ENCODE measurements around the gene PHLPP1. TPM values are rescaled to one million over a fixed set of nuclear protein-coding genes. Genes with fewer than 3 reads are reported as not detected.
A peak's percentile ranks its signal among the peaks of the same experiment; 100 is the strongest.

PHLPP1 gene
- total RNA-seq, 1 experiment from 2014 or later, result 39.9 TPM

- no peaks in the 10 kb centered on the region for H4K20me1 ChIP-seq (ENCODE audit: control insufficient read depth, insufficient read depth, insufficient read length)
- H4K91ac ChIP-seq (ENCODE audit: insufficient read length, low read depth, low read length), result no peak overlapping the region
- no peak overlapping the region for H2AK5ac ChIP-seq (ENCODE audit: insufficient read length, low read length)
- H2BK15ac ChIP-seq (ENCODE audit: low read depth, low read length), result no peak overlapping the region
- H3K9ac ChIP-seq (ENCODE audit: extremely low read depth, insufficient read length, low read length), result no peak overlapping the region
- H3T11ph ChIP-seq (ENCODE audit: low read length), result no peak overlapping the region
- H2BK120ac ChIP-seq (ENCODE audit: low read depth, low read length, poor library complexity, severe bottlenecking), result no peak overlapping the region
- H2BK12ac ChIP-seq (ENCODE audit: insufficient read length, low read depth, low read length), result no peak overlapping the region
- H4K8ac ChIP-seq (replicated peaks; ENCODE audit: insufficient read length, low read depth, low read length), result no peak overlapping the region
- no peak for TF ChIP-seq CTCF (conservative IDR thresholded peaks at IDR 0.05)
- no peak overlapping the region for H3K23ac ChIP-seq (ENCODE audit: insufficient read length, low read depth, low read length)
- H3K27me3 ChIP-seq (ENCODE audit: insufficient read depth, low read length), result no peaks in the 10 kb centered on the region
- Mint-ChIP-seq H3K27me3 (ENCODE audit: low read depth) (peaks cover 2% of the 10 kb centered on the region), H3K36me3 (ENCODE audit: insufficient read depth in 1 of 3, low read depth in 3 of 3) (peaks cover 5 to 7% (median 7%) of the 10 kb centered on the region in 3 experiments; a peak in 6 of 7 replicates), H3K4me3 (no peak overlapping the region), H3K4me1 (peaks cover 16 to 22% of the 10 kb centered on the region in 2 experiments), H3K27ac (peak overlapping the region in 2 of 3 experiments; percentile 28 to 68; a peak in 2 of 7 replicates), H3K9me3 (peaks cover 12 to 14% of the 10 kb centered on the region in 2 experiments)
- H2AFZ ChIP-seq (ENCODE audit: low read length), result no peak overlapping the region
- no peak overlapping the region for H3K27ac ChIP-seq (ENCODE audit: insufficient read length, low read depth, low read length)
- no peak overlapping the region for H2BK20ac ChIP-seq (ENCODE audit: low read depth, low read length, poor library complexity, severe bottlenecking)
- H4K5ac ChIP-seq (ENCODE audit: insufficient read length, low read depth, low read length), result no peak overlapping the region
- H3K4ac ChIP-seq (ENCODE audit: low read depth, low read length), result no peak overlapping the region
- no CpG with 5 or more reads among the region's 4 CpGs for WGBS (ENCODE audit: extremely low coverage, insufficient read length, low lambda C conversion rate)
- no peak overlapping the region for H2BK5ac ChIP-seq (ENCODE audit: insufficient read length, low read length)
- H3K56ac ChIP-seq (ENCODE audit: insufficient read length, low read depth, low read length), result no peak overlapping the region
- no peak overlapping the region for H3K18ac ChIP-seq (ENCODE audit: insufficient read length, low read depth, low read length)
- H3K9me3 ChIP-seq (ENCODE audit: control insufficient read depth, low read depth, low read length), result no peaks in the 10 kb centered on the region
- no peak for DNase-seq
- no peak overlapping the region for H3K14ac ChIP-seq (ENCODE audit: insufficient read depth, low read length)
- H3K79me2 ChIP-seq (ENCODE audit: insufficient read depth, low read length), result no peaks in the 10 kb centered on the region
- H3K4me2 ChIP-seq (ENCODE audit: insufficient read depth, insufficient read length, low read length), result no peak overlapping the region
- no peaks in the 10 kb centered on the region for H3K23me2 ChIP-seq (ENCODE audit: insufficient read length, low read depth, low read length, poor library complexity, severe bottlenecking)
- peaks cover 4% of the 10 kb centered on the region; the same call in 1 of the 2 replicates for H3K4me1 ChIP-seq (ENCODE audit: insufficient read depth, low read length)
- no peaks in the 10 kb centered on the region for H3K79me1 ChIP-seq (ENCODE audit: insufficient read depth, low read depth, low read length, poor library complexity, severe bottlenecking)
Measured at GRCh38 chr18:62683935-62684334, 31.4 kb upstream of the PHLPP1 start.

Measured in H9 (cell line).